Measurements from ENCODE around the gene BOK.
"Not testable (repeated sequence)": the region's sequence is repeated elsewhere in the genome, so short reads cannot be mapped to it uniquely, and the experiment has no call there.

Gene BOK

DNA sequence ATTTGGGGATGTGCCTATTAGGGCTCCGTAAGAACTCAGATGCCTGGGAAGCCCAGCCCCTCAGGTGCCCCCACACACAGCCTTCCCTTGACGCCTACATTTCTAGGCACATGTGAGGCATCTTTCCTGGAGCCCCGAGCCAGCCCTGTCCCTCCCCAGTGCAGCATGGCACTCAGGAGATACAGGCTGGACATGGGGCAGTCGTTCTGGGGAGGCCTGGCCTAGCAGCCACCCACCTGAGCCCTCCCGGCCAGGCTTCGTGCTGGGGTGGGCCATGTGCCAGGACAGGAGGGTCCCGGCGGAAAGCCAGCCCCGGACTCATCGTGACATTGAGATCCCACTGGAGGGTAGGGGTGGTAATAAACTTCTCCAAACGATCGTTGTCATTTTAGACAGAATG is 15.2 kb downstream of the BOK start:
- no peak for DNase-seq (ENCODE audit: low read depth in 1 of 2, low spot score in 1 of 2)
- TF ChIP-seq JUND (IDR thresholded peaks at IDR 0.05; ENCODE audit: low read depth): no peak
- in situ Hi-C loops (cut with HindIII; ENCODE audit: low pct_unique_long_range_greater_than_20kb, low sequenced_read_pairs): no loop called here

DNA sequence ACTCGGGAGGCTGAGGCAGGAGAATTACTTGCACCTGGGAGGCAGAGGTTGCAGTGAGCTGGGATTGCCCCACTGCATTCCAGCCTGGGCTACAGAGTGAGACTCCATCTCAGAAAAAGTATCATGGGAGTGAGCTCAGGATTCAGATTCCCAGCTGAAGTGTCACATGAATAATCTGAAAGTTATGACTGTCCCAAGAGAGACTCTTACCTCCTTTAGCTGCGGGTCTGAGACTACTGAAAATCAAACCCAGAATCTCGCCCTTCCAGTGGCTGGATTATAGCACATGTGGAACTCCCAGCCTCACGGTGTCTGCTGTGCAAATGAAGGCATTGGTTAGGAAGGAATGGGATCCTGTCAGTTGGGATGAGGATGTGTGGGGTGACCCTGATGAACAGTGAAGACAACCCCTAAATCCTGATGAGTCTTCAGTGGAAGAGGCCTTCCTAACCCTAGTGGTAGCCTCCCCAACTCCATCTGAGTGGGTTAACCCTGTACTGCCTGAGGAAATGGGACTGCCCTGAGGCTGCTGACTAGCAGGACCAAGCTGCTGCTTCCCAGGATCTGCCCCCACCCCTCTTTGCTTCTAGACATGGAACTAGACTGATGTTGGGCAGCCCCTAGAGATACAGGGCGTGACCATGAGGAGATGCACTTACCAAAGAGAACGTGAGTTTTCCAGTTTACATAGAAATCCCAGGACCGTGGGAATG is 16.5 kb downstream of the BOK start:
- no peak for TF ChIP-seq JUND (IDR thresholded peaks at IDR 0.05; ENCODE audit: low read depth)
- in situ Hi-C loops (cut with HindIII; ENCODE audit: low pct_unique_long_range_greater_than_20kb, low sequenced_read_pairs): no loop called here
- DNase-seq (ENCODE audit: low read depth in 1 of 2, low spot score in 1 of 2): no peak

- no peak for TF ChIP-seq JUND (IDR thresholded peaks at IDR 0.05; ENCODE audit: low read depth)
- in situ Hi-C loops (cut with HindIII; ENCODE audit: low pct_unique_long_range_greater_than_20kb, low sequenced_read_pairs): no loop called here
- DNase-seq (ENCODE audit: low read depth in 1 of 2, low spot score in 1 of 2): no peak
Measured at GRCh38 chr2:241575624-241576292, 17.2 kb downstream of the BOK start.

GRCh38 chr2:241576293-241576654 is 17.7 kb downstream of the BOK start:
- no peak for DNase-seq (ENCODE audit: low read depth in 1 of 2, low spot score in 1 of 2)
- TF ChIP-seq JUND (IDR thresholded peaks at IDR 0.05; ENCODE audit: low read depth): no peak
- in situ Hi-C loops (cut with HindIII; ENCODE audit: low pct_unique_long_range_greater_than_20kb, low sequenced_read_pairs): no loop called here

DNA sequence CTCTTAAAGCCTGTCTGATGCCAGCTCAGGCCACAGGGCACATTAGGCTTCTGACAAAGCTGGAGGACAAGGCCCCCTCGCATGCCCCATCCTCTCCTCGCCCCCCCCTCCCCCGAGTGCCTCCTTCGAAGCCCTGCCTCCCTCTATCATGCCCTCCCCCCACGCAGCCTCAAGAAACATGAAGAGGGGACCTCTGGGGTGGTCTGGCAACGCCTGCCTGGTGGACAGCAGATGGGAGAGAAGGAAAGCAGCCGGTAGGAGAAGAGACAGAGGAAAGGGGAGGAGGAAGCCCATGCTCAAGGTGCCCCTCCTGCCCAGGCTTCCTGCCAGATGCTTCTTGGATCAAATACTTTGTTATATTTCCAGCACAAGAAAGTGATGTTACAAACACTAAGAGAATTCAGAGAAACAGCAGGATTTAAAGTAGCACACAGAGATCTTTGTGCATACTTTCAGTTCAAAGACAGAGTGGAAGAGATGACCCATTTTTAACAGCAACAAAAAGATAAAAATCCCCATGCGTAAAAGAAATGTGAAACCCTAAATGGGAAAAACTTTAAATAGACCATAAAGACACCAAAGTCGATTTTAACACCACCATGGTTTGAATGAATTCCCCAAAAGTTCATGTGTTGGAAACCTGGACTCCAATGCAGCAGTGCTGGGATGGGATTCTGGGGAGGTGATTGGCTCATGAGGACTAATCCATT is 19.0 kb downstream of the BOK start:
- DNase-seq (ENCODE audit: low read depth in 1 of 2, low spot score in 1 of 2): no peak
- in situ Hi-C loops (cut with HindIII; ENCODE audit: low pct_unique_long_range_greater_than_20kb, low sequenced_read_pairs): no loop called here
- no peak for TF ChIP-seq JUND (IDR thresholded peaks at IDR 0.05; ENCODE audit: low read depth)

- in situ Hi-C loops (cut with HindIII; ENCODE audit: low pct_unique_long_range_greater_than_20kb, low sequenced_read_pairs): no loop called here
- TF ChIP-seq JUND (IDR thresholded peaks at IDR 0.05; ENCODE audit: low read depth): no peak
- DNase-seq (ENCODE audit: low read depth in 1 of 2, low spot score in 1 of 2): no peak
Measured at GRCh38 chr2:241579281-241579680, 20.7 kb downstream of the BOK start.

DNA sequence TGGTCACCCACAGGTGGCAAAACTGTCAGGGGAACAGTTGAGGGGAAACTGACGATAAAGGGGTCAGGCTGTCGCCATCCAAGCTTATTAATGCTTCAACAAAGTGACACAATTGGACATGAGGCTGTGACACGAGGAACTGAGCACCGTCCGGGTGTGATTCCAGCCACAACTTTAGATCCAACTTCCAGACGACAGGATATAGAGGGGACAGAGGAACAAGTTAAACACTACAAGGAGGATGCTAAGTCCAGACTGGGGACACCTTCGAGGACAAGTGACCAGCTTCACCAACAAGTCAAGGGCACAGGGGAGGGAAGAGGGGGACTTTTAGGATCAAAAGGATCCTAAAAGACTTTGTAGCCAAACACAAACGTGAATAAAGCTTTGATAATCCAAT is 23.8 kb downstream of the BOK start:
- no peak for DNase-seq (ENCODE audit: low read depth in 1 of 2, low spot score in 1 of 2)
- no peak for TF ChIP-seq JUND (IDR thresholded peaks at IDR 0.05; ENCODE audit: low read depth)
- in situ Hi-C loops (cut with HindIII; ENCODE audit: low pct_unique_long_range_greater_than_20kb, low sequenced_read_pairs): no loop called here

DNA sequence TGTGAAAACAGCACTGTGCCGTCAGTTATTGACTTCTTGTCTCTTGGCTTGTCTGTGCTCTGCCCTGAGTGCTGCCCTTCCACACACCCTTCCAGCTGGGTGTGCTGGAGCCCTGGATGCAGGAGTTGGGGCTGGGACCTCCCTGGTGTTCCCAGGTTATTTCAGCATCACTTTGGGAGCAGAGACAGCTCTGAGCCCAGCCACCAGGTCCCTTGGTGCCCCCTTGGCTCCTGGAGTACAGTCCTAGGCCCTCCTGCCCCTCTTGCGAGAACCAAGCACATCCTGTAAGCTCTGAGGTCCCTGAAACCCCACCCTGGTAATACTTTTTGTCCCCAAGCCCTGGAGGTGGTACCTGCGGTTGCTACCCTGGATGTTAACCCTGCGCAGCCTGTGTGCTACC is 24.3 kb downstream of the BOK start:
- DNase-seq (ENCODE audit: low read depth in 1 of 2, low spot score in 1 of 2): no peak
- in situ Hi-C loops (cut with HindIII; ENCODE audit: low pct_unique_long_range_greater_than_20kb, low sequenced_read_pairs): no loop called here
- no peak for TF ChIP-seq JUND (IDR thresholded peaks at IDR 0.05; ENCODE audit: low read depth)

GRCh38 chr2:241584436-241584835 is 25.9 kb downstream of the BOK start:
- no peak for DNase-seq (ENCODE audit: low read depth in 1 of 2, low spot score in 1 of 2)
- no peak for TF ChIP-seq JUND (IDR thresholded peaks at IDR 0.05; ENCODE audit: low read depth)
- in situ Hi-C loops (cut with HindIII; ENCODE audit: low pct_unique_long_range_greater_than_20kb, low sequenced_read_pairs): no loop called here

DNA sequence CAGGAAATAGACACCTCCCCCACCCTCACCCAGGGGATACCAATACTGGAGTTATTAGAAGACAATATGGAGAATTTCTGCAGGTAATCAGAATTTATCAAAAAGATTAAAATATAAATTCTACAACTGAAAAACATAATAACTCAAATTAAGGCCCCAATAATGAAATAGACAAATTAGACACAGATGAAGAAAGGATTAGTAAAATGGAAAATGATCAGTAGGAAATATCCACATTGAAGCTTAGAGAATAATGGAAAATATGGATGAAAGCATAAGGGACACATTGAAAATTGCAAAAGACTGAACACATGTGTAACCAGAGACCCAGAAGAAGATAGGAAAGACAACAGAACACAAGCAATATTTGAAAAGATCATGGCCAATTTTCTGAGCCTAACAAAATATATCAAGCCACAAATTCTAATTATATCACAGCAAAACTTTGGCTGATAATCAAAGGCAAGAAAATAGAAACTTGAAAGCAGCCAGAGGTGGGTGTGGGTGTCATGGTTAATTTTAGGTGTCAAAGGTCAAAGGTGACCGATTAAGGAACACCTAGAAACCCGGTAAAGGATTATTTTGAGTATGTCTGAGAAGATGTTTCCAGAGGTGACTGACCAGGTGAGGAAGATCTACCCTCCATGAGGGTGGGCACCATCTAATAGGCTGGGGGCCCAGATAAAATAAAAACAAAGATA is 28.2 kb downstream of the BOK start:
- in situ Hi-C loops (cut with HindIII; ENCODE audit: low pct_unique_long_range_greater_than_20kb, low sequenced_read_pairs): no loop called here
- DNase-seq (ENCODE audit: low read depth in 1 of 2, low spot score in 1 of 2): no peak
- TF ChIP-seq JUND (IDR thresholded peaks at IDR 0.05; ENCODE audit: low read depth): no peak

DNA sequence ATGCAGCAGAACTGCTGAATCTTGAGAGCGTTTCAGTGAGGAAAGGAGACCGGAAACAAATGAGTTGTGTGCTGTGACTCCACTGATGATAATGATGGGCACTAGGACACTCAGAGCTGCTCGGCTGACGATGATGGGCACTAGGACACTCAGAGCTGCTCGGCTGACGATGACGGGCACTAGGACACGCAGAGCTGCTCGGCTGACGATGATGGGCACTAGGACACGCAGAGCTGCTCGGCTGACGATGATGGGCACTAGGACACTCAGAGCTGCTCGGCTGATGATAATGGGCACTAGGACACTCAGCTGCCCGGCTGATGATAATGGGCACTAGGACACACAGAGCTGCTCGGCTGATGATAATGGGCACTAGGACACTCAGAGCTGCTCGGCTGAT is 31.3 kb downstream of the BOK start:
- DNase-seq (ENCODE audit: low read depth in 1 of 2, low spot score in 1 of 2); in situ Hi-C loops (cut with HindIII; ENCODE audit: low pct_unique_long_range_greater_than_20kb, low sequenced_read_pairs): not testable (repeated sequence)

GRCh38 chr2:241590496-241591455 is 32.2 kb downstream of the BOK start:
- in situ Hi-C loops (cut with HindIII; ENCODE audit: low pct_unique_long_range_greater_than_20kb, low sequenced_read_pairs); DNase-seq (ENCODE audit: low read depth in 1 of 2, low spot score in 1 of 2): not testable (repeated sequence)

Measured in T47D (cell line).